ENCODE data around the gene DDX60.

Gene DDX60

DNA sequence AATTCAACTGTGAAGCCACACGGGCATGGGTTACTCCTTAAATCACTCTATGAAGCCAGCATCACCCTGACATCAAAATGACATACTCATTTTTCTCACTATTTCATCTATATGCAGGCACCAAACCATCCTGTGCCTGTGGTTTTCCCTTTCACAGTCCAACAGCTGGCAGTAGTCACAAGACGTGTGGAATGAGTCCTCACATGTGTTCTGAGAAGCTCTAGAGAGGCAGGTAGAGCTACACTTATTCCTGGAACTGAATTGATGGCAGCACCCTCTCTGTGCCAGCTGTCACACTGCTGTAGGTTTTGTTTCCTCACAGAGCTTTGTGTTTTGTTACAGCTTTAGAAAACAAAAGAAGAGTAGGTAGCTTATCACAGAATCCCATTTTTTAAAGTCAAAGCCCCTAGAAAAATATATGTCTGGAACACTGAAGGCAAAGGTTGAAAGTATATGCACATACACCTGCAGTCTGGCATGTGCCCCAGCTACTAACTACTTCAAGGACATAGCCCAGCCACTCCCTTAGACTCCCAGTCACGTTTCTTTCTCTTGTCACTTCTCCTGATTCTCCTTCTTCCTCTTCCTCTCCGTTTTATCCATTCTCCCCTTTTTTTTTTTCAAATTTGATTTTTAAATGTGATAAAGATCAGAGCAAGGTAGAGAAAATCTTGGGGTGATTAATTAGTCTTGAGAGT is 119.1 kb downstream of the DDX60 start:
- DNase-seq, result no peak

DNA sequence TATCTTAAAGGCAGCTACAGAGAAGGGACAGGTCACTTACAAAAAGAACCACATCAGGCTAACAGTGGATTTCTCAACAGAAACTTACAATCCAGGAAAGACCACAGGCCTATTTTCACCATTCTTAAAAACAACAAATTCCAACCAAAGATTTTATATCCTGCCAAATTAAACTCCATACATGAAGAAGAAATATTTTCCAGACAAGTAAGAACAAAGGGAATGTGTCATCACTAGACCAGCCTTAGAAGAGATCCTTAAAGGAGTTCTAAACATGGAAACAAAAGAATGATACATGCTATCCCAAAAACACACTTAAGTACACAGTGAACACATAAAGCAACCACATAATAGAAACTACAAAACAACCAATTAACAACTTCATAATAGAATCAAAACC is 120.6 kb downstream of the DDX60 start:
- no peak for DNase-seq

DNA sequence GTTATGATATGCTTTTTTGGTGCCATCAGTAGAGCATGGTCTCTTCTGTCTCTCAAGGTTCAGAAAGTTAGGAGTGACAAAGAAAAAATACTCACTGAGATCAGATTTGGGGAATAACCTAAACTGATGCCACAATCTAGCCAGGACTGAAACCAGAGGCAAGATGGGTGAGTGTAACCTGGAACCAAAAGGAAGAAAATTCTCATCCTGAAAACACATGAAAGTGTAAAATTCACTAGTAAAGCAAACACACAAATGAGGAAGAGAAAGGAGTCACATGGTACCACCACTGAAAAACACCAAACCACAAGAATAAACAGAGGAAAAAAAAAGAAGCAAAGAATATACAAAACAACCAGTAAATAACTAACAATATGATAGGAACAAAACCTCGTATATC is 129.8 kb downstream of the DDX60 start:
- no peak for DNase-seq

DNA sequence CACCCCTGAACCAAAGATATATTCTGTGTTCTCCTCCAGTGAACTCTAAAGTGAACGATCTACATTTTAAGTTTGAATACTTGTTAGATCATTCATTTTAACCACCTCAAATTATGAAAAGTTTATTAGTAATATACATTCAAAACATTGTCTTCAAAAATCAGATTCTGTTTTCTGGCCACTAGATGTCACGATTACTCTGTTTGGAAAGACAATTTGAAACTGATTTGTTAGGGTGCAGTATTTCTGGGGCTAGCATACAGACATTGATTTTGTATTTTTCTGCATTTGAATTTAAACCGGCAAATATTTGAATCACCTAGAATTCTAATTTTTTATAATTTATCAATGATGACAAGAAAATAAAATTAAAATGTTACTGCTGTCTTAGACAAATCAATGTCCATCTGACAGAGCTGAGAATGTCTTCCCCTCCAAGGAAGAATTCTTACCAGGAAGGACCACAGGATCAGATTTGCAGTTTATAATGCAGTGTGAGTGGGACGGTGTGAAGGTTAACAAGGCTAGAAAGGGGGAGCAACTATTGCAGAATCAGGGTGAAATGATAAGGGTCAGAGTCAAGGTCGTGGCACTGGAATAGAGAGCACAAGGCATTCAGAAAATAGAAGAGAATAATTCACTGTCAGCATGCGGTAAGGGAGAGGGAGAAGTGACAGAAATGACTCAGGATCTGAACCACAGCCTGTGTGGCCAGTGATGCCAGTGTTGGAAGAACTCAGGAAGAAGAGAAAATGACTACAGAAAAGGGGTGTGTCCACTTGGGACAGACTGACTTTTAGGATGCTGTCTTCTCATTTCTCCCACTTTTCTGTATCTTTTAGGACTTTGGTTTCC is 134.6 kb downstream of the DDX60 start:
- peak in 1 of 2 donors; percentile 1 for DNase-seq

DNA sequence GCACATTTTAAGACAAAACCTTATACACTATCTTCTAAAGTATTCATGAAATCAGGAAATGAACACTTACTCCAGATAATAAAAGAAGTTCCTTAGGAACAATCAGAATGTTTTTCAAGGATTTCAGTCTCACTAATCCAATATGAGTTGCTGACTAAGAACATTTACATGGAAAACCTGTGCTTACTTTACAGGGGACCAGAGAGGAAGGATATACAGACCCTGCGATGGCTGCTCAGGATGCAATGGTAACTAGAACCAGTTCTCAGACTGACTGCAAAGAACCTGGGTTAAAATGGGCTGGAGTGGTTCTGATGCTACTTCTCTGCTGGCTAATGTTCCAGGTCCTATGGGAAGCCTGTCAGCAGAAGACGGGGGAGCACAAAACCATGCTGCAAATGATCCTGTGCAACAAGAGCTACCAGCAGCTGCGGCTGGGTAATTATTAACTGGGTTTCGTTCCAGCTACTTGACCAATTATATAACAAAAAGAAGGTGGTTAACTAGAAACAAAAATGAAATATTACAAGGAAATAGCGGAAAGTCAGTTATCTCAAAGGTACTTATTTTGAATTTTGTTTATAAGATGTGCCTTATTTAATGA is 140.9 kb downstream of the DDX60 start:
- no peak for DNase-seq

DNA sequence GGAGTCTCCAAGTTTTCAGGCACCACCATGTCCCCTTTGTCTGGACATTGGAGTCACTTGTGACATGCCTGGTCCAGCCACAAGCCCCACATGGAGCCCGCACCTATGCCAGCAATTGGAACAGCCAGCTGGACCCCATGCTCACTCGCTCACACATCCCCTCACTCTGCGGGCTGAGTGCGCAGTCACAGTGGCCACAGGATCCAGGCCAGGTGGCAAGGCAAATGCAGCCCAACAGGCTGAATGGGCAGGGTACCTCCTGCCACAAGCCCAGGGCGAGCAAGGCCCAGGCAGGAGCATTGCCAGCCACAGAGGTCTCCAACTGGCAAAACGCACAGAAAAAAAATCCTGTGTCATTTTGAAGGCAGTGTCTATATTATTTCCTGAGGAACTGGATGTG is 144.2 kb downstream of the DDX60 start:
- DNase-seq, result no peak

DNA sequence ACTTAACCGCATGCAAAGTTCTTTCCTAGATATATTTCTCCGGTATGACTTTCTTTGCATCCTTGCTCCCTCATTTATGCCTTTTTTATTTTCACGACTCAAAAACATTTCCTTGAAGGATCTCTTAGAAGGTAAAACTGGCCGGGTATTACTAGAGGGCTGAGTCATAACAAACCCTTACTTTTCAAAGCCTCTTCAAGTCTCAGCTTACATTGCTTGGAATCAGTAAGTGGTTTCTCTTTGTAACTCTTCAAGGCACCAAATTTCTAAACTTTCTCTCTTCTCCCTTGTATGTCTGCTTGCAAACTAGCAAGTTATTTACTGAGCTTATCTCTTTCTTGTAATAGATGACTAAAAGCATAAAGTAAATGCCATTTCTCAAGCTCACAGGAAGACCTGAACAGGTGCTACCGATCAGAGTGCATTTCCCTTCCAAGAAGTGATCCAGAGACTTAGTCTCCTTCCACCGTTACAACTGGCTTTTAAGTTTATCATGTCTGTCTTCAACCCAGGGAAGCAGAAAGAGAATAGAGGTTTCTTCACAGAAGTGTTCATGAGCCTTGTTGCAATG is 150.8 kb downstream of the DDX60 start:
- DNase-seq, result no peak
